ENCODE results near the gene ZGPAT.
A peak's percentile ranks its signal among the peaks of the same experiment; 100 is the strongest.

Gene ZGPAT

DNA sequence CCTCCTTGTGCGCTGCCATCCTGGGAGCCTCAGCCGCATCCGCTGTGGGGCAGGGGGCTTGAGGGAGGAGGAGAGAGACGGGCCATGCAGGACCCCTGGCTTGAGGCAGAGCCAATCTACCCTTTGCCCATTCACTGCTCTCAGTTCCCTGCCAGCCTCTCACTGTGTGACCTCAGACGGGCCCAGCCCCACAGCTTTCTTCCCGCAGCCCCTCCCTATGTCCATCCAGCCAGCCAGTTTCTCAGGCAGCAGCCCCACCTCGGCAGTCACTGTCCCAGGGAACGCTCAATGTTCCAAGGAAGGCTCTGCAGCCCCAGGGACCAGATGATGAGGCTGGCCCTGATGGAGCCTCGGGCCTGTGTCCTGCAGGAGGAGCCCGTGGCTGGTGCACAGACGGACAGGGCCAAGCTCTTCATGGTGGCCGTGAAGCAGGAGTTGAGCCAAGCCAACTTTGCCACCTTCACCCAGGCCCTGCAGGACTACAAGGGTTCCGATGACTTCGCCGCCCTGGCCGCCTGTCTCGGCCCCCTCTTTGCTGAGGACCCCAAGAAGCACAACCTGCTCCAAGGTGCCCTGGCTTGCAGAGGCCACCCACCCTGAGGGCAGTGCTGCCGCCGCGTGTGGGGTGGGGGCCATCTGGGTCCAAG is 15.3 kb upstream of the ZGPAT start:
- no peak for DNase-seq

GRCh38 chr20:63693083-63693732 is 14.6 kb upstream of the ZGPAT start:
- no peak for DNase-seq

DNA sequence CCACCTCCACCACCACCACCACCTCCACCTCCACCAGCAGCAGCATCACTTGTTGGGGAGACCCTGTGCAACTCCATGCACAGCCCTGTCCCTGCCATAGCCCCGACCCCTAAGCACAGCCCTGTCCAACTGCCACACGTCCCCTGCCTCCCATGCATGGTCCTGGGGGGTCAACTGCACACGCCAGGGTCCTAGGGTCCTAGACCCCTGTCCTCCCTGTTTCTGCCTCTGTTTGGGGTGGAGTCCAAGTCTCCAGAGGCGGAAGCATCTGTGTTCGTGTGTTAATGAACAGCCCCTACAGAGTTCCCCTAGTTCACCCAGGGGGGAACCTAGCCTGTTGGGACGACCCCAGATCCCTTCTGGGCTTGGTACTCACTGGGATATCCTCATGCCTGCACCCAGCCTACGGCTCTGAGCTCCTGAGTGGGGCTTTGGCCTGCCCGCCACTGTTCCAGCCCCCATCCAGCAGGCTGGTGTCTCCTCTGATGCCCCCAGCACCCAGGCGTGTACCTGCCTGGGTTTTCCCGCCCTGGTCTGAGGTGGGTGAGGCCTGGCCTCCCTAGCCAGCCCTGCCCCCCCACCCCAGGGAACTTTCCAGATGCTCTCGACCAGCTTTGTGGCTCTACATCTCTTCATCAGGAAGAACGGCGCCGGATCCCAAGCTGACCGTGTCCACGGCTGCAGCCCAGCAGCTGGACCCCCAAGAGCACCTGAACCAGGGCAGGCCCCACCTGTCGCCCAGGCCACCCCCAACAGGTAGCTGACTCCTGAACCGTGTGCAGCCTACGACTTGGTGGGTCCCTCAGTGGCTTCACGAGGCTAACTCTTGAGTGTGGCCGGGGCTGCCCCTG is 13.9 kb upstream of the ZGPAT start:
- DNase-seq, result no peak

DNA sequence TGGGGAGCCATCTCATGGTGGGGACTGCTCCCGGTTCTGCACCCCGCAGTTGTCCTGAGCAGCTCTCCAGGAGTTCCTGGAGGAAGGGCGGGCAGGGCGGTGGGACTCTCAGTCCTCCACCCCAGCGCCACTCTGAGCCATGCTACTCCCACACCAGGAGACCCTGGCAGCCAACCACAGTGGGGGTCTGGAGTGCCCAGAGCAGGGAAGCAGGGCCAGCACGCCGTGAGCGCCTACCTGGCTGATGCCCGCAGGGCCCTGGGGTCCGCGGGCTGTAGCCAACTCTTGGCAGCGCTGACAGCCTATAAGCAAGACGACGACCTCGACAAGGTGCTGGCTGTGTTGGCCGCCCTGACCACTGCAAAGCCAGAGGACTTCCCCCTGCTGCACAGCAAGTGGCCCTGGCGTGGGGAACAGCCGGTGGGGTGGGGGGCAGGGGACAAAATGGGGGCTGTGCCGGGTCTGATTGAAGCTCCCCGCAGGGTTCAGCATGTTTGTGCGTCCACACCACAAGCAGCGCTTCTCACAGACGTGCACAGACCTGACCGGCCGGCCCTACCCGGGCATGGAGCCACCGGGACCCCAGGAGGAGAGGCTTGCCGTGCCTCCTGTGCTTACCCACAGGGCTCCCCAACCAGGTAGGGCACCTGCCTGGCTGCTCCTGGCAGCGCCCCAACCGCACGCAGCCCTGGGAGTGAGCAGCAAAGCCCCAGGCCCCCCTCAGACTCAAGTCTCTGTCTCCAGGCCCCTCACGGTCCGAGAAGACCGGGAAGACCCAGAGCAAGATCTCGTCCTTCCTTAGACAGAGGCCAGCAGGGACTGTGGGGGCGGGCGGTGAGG is 13.0 kb upstream of the ZGPAT start:
- DNase-seq, result no peak

DNA sequence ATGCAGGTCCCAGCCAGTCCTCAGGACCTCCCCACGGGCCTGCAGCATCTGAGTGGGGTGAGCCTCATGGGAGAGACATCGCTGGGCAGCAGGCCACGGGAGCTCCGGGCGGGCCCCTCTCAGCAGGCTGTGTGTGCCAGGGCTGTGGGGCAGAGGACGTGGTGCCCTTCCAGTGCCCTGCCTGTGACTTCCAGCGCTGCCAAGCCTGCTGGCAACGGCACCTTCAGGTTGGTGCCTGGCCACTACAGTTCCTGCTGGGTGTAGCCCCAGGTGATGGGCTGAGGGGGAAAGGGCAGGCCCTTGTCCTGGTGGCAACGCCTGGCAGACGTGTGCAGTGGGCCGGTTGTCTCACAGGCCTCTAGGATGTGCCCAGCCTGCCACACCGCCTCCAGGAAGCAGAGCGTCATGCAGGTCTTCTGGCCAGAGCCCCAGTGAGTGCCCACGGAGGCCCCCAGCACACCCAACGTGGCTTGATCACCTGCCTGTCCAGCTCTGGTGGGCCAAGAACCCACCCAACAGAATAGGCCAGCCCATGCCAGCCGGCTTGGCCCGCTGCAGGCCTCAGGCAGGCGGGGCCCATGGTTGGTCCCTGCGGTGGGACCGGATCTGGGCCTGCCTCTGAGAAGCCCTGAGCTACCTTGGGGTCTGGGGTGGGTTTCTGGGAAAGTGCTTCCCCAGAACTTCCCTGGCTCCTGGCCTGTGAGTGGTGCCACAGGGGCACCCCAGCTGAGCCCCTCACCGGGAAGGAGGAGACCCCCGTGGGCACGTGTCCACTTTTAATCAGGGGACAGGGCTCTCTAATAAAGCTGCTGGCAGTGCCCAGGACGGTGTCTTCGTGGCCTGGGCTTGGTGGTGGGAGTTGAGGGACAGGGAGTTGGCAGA is 12.2 kb upstream of the ZGPAT start:
- DNase-seq, result no peak

- DNase-seq, result peak; percentile 45
These were observed 11.6 kb upstream of the ZGPAT start for GRCh38 chr20:63696306-63696627.

DNA sequence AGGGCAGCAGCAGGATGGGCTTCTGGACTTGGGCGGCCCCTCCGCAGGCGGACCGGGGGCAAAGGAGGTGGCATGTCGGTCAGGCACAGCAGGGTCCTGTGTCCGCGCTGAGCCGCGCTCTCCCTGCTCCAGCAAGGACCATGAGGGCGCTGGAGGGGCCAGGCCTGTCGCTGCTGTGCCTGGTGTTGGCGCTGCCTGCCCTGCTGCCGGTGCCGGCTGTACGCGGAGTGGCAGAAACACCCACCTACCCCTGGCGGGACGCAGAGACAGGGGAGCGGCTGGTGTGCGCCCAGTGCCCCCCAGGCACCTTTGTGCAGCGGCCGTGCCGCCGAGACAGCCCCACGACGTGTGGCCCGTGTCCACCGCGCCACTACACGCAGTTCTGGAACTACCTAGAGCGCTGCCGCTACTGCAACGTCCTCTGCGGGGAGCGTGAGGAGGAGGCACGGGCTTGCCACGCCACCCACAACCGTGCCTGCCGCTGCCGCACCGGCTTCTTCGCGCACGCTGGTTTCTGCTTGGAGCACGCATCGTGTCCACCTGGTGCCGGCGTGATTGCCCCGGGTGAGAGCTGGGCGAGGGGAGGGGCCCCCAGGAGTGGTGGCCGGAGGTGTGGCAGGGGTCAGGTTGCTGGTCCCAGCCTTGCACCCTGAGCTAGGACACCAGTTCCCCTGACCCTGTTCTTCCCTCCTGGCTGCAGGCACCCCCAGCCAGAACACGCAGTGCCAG is 11.0 kb upstream of the ZGPAT start, which contains the start of gene TNFRSF6B:
TNFRSF6B (plus strand) TSS at position 25 of the 729 bp plus-strand sequence; CDS start at position 141, 116 bp downstream.
- DNase-seq, result peak; percentile 53

GRCh38 chr20:63697357-63697867 is 10.4 kb upstream of the ZGPAT start:
- DNase-seq, result no peak

GRCh38 chr20:63697868-63698545 is 9.8 kb upstream of the ZGPAT start:
- DNase-seq, result no peak

DNA sequence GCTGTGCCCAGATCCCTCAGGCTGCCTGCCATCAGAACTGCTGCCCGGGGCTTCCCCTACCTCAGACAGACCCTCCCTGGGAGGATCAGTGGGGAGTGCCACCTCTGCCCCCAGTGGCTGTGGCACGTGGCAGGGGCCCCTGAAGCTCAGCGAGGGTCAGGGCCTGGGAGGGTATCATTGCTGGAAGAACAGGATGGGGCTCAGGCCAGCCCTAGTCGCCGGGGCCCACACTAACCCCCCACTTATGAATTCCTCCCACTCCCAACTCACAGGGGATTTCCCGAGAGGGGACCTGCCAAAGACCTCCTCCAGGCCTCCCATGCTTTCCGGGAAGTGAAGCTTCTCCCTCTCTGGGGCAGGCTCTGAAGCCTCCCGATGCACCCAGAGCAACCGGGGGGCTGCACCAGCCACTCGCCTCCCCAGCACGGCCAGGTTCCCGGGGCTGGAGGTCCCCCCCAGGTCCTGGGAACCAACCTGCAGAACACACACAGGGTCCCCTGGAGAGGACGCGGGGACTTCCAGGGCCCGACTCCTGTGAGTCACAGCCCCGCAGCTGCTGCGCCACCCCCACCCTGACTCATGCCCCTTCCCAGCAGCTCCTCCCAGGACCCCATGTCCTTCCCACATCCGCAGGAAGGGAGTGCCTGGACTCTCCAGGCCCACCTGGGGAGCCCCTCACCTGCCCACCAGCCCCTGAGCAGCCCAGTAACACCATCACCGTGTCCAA is 8.9 kb upstream of the ZGPAT start:
- DNase-seq, result peak; percentile 75

DNA sequence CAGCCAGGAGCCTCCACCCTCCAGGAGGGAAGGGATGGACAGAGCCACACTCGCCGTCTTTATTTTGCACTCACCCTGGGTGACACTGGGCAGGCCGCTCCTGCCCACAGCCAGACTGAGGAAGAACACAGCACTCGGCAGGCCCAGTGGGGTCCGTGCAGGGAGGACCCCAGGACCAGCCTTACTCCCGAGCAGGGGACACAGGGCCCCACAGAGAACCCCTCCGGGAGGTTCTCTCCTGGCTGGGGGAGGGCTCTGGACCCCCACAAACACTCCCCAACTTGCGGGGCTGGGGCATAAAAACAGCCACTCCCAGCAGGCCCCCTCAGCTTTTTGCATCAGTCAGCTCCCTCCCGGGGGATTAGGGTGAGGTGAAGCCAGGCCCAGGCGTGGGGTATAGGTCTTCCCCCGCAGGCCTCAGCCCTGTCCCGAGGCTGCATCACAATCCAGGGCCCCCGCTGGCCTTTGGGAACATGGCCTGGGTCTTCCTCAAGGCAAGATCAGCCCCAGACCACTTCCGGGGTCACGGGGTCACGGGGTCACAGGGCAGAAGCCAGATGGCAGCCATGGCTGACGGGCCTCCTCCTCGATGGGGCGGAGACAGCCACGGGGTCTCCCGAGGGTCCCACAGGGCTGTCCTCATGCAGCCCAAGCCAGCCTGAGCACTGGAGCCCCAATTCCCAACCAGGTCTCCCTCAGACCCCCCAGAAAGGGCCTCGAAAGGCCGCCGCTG is 8.2 kb upstream of the ZGPAT start:
- no peak for DNase-seq

GRCh38 chr20:63700199-63701050 is 7.4 kb upstream of the ZGPAT start:
- no peak for DNase-seq

GRCh38 chr20:63701051-63701328 is 6.8 kb upstream of the ZGPAT start:
- no peak for DNase-seq

DNA sequence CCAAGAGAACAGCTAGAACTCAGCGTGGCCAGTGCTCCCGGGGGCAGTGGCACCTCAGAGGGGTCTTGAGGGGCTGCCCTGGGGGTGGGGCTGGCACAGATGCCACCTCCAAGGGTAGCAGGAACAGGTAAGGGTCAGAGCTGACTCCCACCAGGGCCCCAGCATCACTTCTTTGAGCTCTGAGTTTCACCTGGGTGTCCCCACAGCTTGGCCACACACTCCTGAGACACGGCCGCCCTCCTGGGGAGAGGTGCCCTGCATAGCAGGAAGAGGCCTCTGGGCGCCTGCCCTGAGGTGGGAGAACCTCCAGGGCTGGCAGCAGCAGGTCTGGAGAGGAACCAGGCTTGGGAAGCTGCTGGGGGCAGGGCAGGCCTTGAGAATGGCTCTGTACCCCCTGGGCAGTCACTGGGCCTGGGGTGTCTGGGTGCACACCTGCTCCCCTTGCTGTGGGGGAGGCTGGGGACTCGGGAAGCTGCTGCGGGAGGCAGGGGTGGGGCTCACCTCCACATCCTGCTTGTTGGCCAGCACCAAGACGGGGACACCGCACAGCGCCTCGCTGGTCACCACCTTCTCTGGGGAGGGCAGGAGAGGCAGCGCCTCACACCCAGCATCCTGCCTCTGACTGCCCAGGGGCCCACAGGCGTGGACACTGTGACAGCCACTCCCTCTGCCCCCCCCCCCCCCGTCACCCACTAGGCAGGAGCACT is 6.4 kb upstream of the ZGPAT start:
- no peak for DNase-seq

GRCh38 chr20:63702036-63702665 is 5.7 kb upstream of the ZGPAT start:
- DNase-seq, result no peak

- no peak for DNase-seq
These were observed 4.9 kb upstream of the ZGPAT start for GRCh38 chr20:63702751-63703470.

Data from stimulated activated CD4-positive, alpha-beta T cell treated with anti-CD3 and anti-CD28 coated beads, Interleukin-15, amount 100 ng/mL, for 24 hours (primary cell).